ENCODE results near the gene FAM78A.
"Not testable (repeated sequence)": the region's sequence is repeated elsewhere in the genome, so short reads cannot be mapped to it uniquely, and the experiment has no call there.

Gene FAM78A

GRCh38 chr9:131273146-131273855, 3.0 kb downstream of the FAM78A start:
- peak; percentile 70 to 72 for DNase-seq
- TF ChIP-seq POLR2A (IDR thresholded peaks at IDR 0.05; ENCODE audit: low read length): peak; percentile 9
- TF ChIP-seq GATA1 (IDR thresholded peaks at IDR 0.05; ENCODE audit: low read depth, low read length): no peak

- no peak for DNase-seq
- no peak for TF ChIP-seq GATA1 (IDR thresholded peaks at IDR 0.05; ENCODE audit: low read depth, low read length)
- TF ChIP-seq POLR2A (IDR thresholded peaks at IDR 0.05; ENCODE audit: low read length): no peak
These were observed 4.1 kb downstream of the FAM78A start for GRCh38 chr9:131272212-131272611.

- no peak for TF ChIP-seq GATA1 (IDR thresholded peaks at IDR 0.05; ENCODE audit: low read depth, low read length)
- TF ChIP-seq POLR2A (IDR thresholded peaks at IDR 0.05; ENCODE audit: low read length): no peak
- no peak for DNase-seq
These were observed 4.8 kb downstream of the FAM78A start for GRCh38 chr9:131271506-131271931.

GRCh38 chr9:131271016-131271273, 5.4 kb downstream of the FAM78A start:
- not testable (repeated sequence) for DNase-seq

- DNase-seq: peak; percentile 60 to 67
- TF ChIP-seq GATA1 (IDR thresholded peaks at IDR 0.05; ENCODE audit: low read depth, low read length) (no peak), POLR2A (IDR thresholded peaks at IDR 0.05; ENCODE audit: low read length) (no peak)
These were observed 5.9 kb downstream of the FAM78A start for GRCh38 chr9:131270171-131271015.

GRCh38 chr9:131266266-131267229, 9.8 kb downstream of the FAM78A start:
- no peak for DNase-seq
- TF ChIP-seq POLR2A (IDR thresholded peaks at IDR 0.05; ENCODE audit: low read length): no peak
- TF ChIP-seq GATA1 (IDR thresholded peaks at IDR 0.05; ENCODE audit: low read depth, low read length): no peak

- no peak for TF ChIP-seq POLR2A (IDR thresholded peaks at IDR 0.05; ENCODE audit: low read length)
- TF ChIP-seq GATA1 (IDR thresholded peaks at IDR 0.05; ENCODE audit: low read depth, low read length): no peak
- DNase-seq: no peak
These were observed 12.1 kb downstream of the FAM78A start for GRCh38 chr9:131264231-131264630.

- DNase-seq: no peak
- no peak for TF ChIP-seq POLR2A (IDR thresholded peaks at IDR 0.05; ENCODE audit: low read length)
These were observed 12.6 kb downstream of the FAM78A start for GRCh38 chr9:131263701-131264100.

- not testable (repeated sequence) for DNase-seq
These were observed 13.3 kb downstream of the FAM78A start for GRCh38 chr9:131263033-131263343.

GRCh38 chr9:131262327-131263032, 13.8 kb downstream of the FAM78A start:
- TF ChIP-seq POLR2A (IDR thresholded peaks at IDR 0.05; ENCODE audit: low read length) (no peak), GATA1 (IDR thresholded peaks at IDR 0.05; ENCODE audit: low read depth, low read length) (no peak)
- DNase-seq: no peak

- no peak for DNase-seq
- TF ChIP-seq POLR2A (IDR thresholded peaks at IDR 0.05; ENCODE audit: low read length): no peak
- TF ChIP-seq GATA1 (IDR thresholded peaks at IDR 0.05; ENCODE audit: low read depth, low read length): no peak
These were observed 15.4 kb downstream of the FAM78A start for GRCh38 chr9:131260751-131261452.

- TF ChIP-seq GATA1 (IDR thresholded peaks at IDR 0.05; ENCODE audit: low read depth, low read length): no peak
- no peak for TF ChIP-seq POLR2A (IDR thresholded peaks at IDR 0.05; ENCODE audit: low read length)
These were observed 16.3 kb downstream of the FAM78A start for GRCh38 chr9:131259916-131260597.

GRCh38 chr9:131259432-131259898, 16.8 kb downstream of the FAM78A start:
- no peak for DNase-seq
- no peak for TF ChIP-seq POLR2A (IDR thresholded peaks at IDR 0.05; ENCODE audit: low read length)
- TF ChIP-seq GATA1 (IDR thresholded peaks at IDR 0.05; ENCODE audit: low read depth, low read length): no peak

More at GRCh38 chr9:131259916-131260597, 16.3 kb downstream of the FAM78A start:
- DNase-seq: no peak

All from erythroblast (primary cell).